ENCODE data around the gene GUK1.
A peak's percentile ranks its signal among the peaks of the same experiment; 100 is the strongest.

Gene GUK1, protein sequence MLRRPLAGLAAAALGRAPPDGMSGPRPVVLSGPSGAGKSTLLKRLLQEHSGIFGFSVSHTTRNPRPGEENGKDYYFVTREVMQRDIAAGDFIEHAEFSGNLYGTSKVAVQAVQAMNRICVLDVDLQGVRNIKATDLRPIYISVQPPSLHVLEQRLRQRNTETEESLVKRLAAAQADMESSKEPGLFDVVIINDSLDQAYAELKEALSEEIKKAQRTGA

DNA sequence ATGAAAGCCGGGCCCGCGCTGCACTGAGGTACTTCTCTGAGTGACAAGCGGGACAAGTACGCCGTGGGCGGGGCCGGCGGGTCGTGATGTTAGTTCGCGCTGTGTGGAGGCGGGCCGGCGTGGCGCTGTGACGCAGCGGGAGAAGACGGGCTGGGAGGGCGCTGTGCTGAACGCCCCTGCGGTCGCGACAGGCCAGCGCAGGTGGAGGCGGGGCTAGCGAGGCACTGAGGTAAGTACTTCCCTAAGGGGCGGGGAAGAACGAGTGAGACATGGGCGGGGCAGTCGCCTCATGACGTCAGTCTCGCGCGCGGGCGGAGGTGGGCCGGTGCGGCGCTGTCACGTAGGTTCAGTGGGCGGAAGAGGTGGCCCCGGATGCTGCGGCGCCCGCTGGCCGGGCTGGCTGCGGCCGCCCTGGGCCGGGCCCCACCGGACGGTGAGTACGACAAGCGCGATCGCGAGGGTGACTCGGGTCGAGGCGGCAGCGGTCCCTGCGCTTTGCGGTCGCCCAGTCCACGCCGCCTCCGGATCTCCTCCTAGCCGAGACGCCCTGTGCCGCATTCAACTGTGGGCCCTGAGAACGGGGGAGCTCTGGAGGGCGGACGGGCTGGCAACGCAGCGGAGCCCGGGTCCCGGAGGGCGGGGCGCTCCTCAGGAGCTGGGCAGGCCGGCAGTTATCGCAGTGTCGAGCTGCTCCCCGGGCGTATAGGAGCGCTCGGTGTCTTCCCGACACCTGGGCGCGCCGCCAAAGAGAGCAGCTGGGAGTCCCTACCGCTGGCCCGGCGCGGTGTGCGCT lies at the start of gene GUK1:
Gene GUK1 (plus strand): TSS at position 349 of the 793 bp plus-strand sequence. CDS start 24 bp downstream, at position 373.
- DNase-seq (ENCODE audit: low spot score), result peak; percentile 99

DNA sequence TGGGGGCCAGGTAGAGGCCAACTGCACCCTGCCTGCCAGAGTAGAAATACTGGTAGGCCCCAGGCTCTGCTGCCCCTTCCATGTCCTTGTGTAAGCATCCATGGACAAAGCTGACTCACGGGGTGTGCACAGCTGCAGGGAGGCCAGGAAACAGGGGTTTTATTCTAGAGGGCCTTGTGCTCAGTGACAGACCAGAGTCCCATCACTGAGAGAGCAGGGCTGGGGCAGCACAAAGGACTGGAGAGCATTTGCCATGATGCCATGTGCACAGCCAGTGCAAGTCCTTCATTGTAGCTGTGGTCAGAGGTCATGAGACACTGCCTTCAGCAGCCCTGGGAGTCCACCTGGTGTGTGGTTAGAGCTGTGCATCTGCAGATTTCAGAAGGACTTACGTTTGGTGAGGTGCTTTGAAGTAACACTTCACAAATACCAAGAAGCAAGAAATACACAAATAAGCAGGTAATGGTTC lies 49.4 kb upstream of the GUK1 start:
- DNase-seq (ENCODE audit: low spot score), result no peak

DNA sequence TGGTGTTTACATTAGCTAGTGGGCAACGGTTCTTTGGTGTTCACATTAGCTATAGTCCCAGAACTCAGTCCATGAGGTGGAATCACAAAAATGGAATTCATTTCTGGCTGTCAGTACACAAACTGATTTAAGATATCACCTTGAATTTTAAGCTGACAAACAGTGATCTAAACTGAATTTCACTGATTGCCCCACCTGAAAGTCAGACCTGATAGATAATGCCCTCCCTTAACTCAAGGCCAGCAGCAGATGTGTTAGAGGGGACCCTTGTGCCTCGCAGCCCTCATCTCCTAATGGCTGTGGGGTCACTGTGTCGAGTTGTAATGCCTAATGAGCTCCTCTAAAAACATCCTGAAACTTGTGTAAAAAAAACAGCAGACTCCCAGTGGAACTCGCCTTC lies 49.0 kb upstream of the GUK1 start:
- no peak for DNase-seq (ENCODE audit: low spot score)

DNA sequence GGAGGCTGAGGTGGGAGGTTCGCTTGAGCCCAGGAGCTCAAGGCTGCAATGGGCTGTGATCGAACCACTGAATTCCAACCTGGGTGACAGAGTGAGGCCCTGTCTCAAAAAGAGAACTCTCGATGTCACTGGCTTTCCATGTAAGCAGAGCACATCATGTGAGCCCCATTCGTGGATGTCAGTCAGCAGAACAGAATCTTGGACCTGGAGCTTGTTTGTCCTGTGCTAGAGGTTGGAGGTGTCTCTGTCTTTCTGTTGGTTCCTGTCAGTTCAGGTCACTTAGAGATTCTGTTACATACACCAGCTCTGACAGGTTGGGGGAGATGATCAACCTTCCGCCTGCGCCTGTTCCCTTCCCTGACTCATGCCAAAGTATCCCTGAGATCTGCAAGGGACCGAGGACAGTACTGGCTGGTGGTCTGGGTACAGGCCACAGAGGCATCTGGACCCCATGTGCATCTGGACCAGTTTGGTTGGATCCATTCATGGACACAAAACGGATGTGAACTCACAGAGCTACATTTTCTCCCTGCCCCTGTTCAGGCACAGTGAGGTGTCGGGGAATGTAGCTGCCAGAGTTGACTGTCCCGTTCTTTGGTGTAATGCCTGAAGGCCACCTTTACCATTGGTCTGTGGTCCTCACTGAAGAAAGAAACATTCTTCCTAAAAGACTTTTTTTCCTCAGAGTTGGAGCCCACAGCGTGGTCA lies 47.6 kb upstream of the GUK1 start:
- DNase-seq (ENCODE audit: low spot score), result no peak

DNA sequence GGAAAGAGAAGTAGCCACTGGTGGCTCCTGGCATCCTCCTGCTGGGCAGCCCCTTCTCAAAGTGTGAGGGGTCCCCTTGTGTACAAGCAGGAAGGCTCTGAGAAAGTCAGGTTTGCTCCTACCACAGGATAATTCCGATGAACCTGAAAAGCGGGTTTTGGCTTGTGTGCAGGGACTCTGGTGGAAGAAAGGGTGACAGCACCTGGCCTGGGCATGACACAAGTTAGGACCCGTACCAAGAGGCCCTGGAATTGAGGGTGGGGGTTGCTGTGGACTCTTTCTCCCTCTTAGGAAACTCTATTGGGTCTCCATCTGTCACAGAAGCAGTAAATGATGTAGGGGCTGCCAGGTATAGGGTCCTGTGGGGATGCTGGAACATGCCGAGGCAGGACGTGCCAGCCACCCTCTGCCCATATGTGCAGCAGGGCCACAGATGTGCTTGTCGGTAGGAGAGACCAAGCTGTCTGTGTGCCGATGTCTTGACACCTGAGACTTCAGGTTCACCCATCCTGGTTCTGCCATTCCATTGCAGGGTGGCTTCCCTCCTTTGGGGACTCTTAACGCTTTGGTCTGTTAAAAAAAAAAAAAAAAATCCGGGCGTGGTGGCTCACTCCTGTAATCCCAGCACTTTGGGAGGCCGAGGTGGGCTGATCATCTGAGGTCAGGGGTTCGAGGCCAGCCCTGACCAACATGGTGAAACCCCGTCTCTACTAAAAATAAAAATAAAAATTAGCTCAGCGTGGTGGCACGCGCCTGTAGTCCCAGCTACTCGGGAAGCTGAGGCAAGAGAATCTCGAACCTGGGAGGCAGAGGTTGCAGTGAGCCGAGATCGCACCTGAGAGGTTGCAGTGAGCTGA lies 46.8 kb upstream of the GUK1 start:
- DNase-seq (ENCODE audit: low spot score), result no peak

DNA sequence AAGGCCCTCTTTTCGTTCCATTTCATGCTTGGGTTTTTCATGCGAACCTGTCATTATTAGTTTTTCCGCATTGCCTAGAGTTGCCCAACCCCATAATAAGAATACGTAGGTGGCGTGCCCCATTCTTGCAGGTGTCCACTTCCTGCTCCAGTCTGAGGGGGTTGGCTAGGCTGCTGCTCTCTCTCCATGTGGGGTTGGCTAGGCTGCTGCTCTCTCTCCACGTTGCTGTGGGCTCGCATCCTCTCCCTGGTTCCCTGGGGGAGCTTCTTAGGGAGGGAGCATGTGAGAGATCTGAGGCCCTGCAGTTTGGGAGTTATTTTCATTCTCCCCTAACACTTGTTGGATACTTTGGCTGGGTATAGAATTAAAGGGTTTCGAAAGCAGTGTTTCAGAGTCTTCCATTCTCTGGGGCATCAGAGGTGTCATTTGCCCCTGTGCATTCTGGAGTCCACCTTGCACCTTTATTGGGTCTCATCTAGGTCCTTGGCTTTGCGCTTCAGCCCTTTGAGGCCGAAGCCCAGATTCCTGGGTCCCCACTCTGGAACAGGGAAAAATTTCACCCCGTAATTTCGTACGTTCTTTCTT lies 45.6 kb upstream of the GUK1 start:
- DNase-seq (ENCODE audit: low spot score), result no peak

DNA sequence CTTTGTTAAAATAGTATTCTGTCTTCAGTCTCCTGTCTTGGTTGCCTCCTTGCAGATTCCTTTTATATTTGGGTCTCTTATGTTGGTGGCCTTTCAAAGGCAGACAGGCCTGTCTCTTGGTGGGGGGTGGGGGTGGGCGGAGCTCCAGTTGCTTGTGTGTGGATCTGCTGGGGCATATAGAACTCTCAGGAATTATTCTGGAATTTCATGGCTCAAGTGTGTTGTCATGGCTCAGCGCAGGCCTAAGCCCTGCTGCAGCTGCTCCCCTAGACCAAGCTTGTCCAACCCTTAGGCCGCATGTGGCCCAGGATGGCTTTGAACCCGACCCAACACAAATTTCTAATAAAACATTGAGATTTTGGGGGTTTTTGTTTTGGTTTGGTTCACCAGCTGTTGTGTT lies 44.9 kb upstream of the GUK1 start:
- DNase-seq (ENCODE audit: low spot score), result no peak

DNA sequence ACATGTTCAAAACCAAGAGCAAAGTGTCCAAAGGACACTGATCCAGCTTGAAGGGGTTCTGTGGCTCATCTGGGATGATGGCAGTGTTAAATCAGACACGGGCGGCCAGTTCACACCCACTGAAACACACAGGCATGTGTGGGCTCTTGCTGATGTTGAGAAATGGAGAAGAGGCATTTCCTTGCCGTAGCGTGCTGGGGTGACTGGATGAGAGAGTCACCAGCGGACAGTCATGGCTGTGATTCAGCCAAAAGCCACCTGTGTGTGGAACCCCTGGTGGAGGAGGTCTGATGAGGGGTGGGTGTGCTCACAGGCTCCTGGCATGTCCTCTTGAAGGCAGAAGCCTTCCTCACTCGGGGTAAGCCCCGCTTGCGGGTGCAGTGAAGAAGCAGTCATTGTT lies 44.1 kb upstream of the GUK1 start:
- no peak for DNase-seq (ENCODE audit: low spot score)

DNA sequence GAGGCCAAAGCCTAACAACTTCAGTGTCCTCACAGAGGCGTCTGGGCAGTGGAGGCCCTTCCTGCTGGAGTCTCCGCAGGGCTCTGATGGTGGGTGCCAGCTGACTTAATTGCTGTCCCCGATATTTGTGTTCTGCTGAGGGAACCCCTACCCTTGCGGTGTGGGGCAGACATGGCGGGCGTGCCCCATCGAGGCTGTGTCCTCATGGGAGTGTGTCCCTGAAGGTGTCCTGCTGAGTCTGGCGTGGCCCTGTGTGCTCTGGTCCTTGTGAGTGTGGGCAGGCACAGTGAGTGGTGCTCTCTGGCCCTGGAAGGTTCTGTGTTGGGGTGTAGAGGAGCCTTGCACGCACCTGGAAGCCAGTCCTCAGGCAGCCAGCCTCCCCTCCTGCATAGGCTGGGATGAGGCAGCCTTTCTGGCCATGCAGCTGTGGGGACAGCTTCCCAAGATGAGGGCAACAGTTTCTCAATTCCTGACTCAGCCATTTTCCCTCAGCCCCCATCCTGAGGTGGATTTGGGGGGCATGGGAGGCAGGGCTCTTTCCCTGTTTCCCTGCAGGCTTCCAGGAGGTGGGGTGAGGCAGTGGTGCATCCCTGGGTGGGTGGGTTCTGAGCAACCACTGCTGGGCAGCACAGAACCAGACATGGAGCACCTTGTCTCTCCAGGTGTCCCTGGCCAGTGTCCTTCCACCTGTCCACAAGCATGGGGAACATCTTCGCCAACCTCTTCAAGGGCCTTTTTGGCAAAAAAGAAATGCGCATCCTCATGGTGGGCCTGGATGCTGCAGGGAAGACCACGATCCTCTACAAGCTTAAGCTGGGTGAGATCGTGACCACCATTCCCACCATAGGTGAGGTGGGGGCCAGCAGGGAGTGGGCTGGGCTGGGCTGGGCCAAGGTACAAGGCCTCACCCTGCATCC lies 43.4 kb upstream of the GUK1 start:
- DNase-seq (ENCODE audit: low spot score), result no peak

DNA sequence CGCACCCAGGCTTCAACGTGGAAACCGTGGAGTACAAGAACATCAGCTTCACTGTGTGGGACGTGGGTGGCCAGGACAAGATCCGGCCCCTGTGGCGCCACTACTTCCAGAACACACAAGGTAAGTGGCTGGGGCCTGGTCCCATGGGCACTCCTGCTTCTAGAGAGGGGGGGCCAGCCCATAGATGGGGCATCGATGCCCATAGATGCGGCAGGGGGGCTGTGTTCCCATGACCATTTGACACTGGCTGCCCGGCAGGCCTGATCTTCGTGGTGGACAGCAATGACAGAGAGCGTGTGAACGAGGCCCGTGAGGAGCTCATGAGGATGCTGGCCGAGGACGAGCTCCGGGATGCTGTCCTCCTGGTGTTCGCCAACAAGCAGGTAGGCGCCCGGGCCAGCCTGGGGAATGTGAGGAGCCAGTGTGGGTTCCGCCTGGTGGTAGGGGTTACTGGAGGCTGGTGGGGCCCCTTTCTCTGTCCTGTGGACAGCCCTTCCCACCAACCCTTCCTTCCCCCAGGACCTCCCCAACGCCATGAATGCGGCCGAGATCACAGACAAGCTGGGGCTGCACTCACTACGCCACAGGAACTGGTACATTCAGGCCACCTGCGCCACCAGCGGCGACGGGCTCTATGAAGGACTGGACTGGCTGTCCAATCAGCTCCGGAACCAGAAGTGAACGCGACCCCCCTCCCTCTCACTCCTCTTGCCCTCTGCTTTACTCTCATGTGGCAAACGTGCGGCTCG lies 42.6 kb upstream of the GUK1 start:
- no peak for DNase-seq (ENCODE audit: low spot score)

DNA sequence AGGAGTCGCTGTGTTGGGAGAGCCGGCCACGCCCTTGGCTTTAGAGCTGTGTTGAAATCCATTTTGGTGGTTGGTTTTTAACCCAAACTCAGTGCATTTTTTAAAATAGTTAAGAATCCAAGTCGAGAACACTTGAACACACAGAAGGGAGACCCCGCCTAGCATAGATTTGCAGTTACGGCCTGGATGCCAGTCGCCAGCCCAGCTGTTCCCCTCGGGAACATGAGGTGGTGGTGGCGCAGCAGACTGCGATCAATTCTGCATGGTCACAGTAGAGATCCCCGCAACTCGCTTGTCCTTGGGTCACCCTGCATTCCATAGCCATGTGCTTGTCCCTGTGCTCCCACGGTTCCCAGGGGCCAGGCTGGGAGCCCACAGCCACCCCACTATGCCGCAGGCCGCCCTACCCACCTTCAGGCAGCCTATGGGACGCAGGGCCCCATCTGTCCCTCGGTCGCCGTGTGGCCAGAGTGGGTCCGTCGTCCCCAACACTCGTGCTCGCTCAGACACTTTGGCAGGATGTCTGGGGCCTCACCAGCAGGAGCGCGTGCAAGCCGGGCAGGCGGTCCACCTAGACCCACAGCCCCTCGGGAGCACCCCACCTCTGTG lies 41.7 kb upstream of the GUK1 start:
- no peak for DNase-seq (ENCODE audit: low spot score)

DNA sequence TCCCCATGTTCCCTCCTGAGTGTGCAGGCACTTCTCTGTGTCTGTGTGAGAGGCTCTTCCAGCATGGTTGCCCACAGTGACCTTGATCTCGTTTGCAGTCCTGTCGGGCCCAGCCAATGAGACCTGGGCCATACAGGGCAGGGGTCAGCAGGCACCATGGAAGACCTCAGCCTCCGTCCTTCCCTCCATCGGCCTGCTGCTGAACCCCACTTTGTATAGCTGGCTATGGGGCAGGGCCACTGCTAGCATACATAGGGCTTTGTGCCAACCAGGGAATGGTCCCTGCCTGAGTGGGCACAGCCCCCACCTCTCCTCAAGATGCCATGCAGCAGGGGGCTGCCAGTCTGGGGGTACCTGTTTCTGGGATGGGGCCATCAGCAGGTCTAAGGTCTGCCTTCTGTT lies 40.7 kb upstream of the GUK1 start:
- no peak for DNase-seq (ENCODE audit: low spot score)

DNA sequence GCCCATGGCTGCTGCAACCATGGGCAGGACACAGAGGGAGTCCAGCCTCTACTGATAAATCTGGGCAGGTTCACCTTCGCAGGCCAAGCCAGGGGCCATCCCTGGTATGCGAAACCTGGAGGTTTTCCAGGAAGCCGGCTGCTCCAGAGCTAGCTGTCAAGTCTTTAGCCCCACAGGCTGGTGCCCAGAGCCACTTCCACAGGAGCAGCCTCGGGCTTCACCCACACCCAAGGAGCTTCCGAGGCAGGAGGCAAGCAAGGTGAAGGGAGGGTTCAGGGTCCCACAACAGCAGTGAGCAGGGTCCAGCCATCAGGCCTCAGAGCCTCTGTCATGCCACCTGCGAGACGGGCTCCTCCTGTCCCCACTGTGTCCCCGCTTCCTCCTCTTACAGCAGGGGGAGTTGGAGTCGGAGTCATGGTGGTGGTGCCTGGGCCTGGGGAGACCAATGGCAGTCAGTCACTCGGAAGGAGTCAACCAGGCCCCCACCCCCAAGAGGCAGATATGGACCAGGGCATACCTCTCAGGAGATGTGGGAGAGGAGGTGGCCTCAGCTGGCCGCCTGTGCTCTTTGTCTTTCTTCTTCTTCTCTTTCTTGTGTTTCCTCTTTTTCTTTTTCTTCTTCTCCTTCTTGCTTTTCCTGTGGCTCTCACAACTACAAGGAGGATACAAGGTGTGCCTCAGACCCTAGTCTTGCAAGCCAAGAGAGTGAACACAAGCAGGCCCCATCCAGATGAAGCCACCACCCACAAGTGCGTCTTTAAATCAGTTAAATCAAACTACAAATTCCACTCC lies 39.1 kb upstream of the GUK1 start:
- no peak for DNase-seq (ENCODE audit: low spot score)

DNA sequence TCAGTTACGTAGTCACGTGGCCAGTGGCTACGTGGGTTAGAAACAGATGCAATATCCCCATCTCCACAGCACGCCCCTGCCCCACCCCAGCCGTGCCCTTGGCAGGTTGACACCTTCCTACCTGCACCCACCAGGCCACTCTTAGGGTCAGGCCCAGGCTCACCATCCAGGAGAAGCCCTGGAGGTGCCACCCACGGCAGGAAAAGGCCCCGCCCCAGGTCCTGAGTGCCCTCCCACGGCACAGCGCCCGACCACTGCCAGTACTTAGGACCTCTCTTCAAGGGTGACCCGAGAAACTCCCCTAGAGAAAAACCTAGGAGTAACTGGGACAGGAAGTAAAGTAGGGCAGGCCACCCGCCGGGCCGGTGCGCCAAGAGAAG lies 38.5 kb upstream of the GUK1 start:
- DNase-seq (ENCODE audit: low spot score), result no peak

DNA sequence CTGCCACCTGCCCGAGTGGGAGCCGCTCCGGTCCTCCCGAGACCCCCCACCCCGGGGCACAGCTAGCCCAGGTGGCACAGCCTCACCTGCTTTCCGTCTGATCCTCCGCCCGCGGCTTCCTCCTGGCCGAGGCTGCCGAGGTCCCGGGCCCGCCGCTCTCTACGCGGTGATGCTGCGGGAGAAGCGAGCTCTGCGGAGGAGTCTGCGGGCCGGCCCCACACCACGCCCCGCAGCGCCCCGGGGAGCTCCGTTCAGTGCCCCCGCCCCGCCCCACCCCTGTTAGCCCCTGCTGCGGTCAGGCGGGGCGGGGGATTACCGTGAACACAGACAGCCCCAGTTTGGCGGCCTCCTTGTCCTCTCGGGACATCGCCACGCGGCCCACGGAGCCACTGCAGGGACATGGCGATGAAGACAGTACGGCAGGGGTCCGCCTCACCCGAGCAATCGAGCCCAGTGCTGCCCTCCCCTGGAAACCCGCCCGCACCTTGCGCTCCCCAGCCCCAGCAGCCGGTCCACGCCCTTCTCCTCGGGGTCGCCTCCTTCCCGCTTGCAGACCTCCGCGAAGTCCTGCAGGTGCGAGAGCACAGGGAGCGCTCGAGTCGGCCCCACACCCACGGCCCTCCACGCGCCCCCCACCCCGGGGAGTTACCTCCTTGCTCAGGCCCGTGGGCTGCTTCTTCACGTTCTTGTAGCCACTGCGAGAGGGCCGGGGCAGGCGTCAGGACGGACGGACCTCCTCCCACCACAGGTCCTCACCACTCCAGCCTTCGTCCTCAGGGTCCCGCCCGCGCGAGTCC lies 37.9 kb upstream of the GUK1 start:
- peak; percentile 61 for DNase-seq (ENCODE audit: low spot score)

DNA sequence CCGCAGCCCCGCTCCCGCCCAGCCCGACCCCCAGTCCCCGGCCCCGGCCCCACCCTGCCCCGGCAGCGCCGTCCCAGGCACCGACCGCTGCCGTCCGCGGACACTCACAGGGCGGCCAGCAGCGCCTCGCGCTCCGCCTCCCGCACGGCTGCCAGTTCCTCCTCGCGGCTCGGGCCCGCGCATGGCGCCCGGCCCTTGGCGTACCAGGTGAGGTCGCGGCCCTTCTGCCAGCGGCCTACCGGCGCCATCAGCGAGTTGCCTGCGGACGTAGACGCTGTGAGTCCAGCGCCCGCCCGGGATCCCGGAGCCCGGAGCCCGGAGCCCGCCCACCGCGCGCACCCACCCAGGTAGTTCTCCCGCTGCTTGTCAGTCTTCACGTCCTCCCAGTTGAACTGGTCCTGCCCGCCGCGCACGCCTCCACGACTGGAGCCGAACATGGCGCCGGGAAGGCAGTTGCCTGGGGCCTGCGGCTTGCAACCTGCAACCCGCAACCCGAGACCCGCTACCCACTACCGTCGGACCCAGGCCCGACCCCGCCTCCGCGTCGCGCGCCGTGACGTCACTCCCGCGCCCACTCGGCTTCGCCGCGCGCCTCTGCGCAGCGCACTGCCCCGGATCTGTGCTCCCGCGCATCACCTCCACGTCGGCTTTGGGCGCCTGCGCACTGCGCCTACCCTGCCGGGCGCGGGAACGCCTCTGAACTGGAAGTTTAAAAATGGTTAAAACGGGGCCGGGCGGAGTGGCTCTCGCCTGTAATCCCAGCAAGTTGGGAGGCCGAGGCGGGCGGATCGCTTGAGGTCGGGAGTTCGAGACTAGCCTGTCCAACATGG lies 37.1 kb upstream of the GUK1 start, which contains the start of gene C1orf35:
Gene C1orf35 (minus strand): TSS at position 535 of the 830 bp plus-strand sequence. CDS start 98 bp downstream, at position 437.
- DNase-seq (ENCODE audit: low spot score), result peak; percentile 92

All from LoVo (cell line).